Measurements from ENCODE around the gene PDE4A. TPM values are rescaled to one million over a fixed set of nuclear protein-coding genes. Genes with fewer than 3 reads are reported as not detected.

The PDE4A gene
- total and polyA plus RNA-seq, 2 of the 13 experiments (the other 11 are each of a cell fraction or from before 2014, with no cell fraction given) = 1.1 to 4.1 TPM

DNA sequence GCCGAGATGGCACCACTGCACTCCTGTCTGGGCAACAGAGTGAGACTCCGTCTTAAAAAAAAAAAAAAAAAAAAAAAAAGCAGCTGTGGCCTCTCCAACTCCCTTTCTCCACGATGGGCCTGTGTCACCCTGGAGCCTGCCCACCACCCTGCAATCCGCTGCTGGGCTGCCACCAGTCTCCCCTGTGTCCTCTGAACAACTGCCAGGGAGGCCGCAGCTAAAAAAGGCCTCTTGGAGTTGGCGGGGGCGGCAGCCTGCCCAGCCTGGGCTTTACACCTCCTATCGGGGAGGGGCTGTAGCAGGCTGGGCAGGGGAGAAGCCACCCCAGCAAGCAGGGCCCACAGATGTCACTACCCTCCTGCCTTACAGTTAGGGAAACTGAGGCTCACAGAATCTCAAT, 20.5 kb upstream of the PDE4A start:
- Histone ChIP-seq H3K4me1 (ENCODE audit: insufficient read depth, low read length) (peaks cover 17% of the 10 kb centered on the region), H3K9me3 (ENCODE audit: low read length) (no peaks in the 10 kb centered on the region), H3K36me3 (replicated peaks in 1 of 2; ENCODE audit: control insufficient read depth in 1 of 2, insufficient read depth in 2 of 2, low read length in 2 of 2) (peaks cover 5 to 26% of the 10 kb centered on the region in 2 experiments; a peak in 4 of 5 replicates), H3K9ac (ENCODE audit: insufficient read depth, low read depth, low read length) (no peak overlapping the region), H3K4me2 (ENCODE audit: low read depth, low read length) (no peak overlapping the region), H3K27ac (ENCODE audit: extremely low read length, insufficient read depth, low read length) (no peak overlapping the region), H2AFZ (ENCODE audit: low read length) (no peak overlapping the region), H4K20me1 (ENCODE audit: insufficient read depth, low read length) (peaks cover 18% of the 10 kb centered on the region; the same call in 1 of the 2 replicates), H3K27me3 (ENCODE audit: control insufficient read depth in 1 of 2, insufficient read depth in 2 of 2, low read length in 2 of 2) (peaks cover 0 to 1% of the 10 kb centered on the region in 2 experiments; a peak in 2 of 5 replicates), H3K4me3 (replicated peaks in 1 of 3; ENCODE audit: insufficient read depth in 1 of 3, low read depth in 2 of 3, low read length in 3 of 3) (no peak overlapping the region), H3K79me2 (ENCODE audit: insufficient read depth, low read length) (peaks cover 48% of the 10 kb centered on the region)
- FAIRE-seq (no peak), DNase-seq (ENCODE audit: low spot score) (no peak), ATAC-seq (no peak)
- intact Hi-C loops (cut with micrococcal nuclease; ENCODE audit: unreplicated experiment) (no loop called here), in situ Hi-C loops (cut with HindIII; ENCODE audit: extremely low pct_ligation_motif_present, low pct_unique_long_range_greater_than_20kb) (loop anchor here (10.0 kb wide), 1 partner anchor 465 kb away; the partner anchor contains the start of gene OLFM2)
- ChIA-PET POLR2A (no interaction called here), CTCF (ENCODE audit: low intra/inter-chr PET ratio, low total read pairs) (no interaction called here)
- no TSS peak for BruUV-seq (replicated peaks)
- TF ChIP-seq PAXIP1 (CRISPR knock-in tag; conservative IDR thresholded peaks at IDR 0.05) (no peak), STAG1 (CRISPR knock-in tag; IDR thresholded peaks at IDR 0.05) (no peak), KLF12 (CRISPR knock-in tag; IDR thresholded peaks at IDR 0.05; ENCODE audit: borderline replicate concordance) (no peak), TBL1XR1 (IDR thresholded peaks at IDR 0.05; ENCODE audit: borderline replicate concordance, low read length, partially characterized antibody) (no peak), ZNF747 (CRISPR knock-in tag; IDR thresholded peaks at IDR 0.05; ENCODE audit: borderline replicate concordance) (no peak), MIER2 (CRISPR knock-in tag; IDR thresholded peaks at IDR 0.05) (no peak), MIER3 (CRISPR knock-in tag; IDR thresholded peaks at IDR 0.05; ENCODE audit: borderline replicate concordance) (no peak), MAFK (conservative IDR thresholded peaks at IDR 0.05 in 1 of 2, IDR thresholded peaks at IDR 0.05 in 1 of 2; ENCODE audit: low read length in 2 of 2) (no peak), U2AF2 (IDR thresholded peaks at IDR 0.05; ENCODE audit: low read depth, low read length) (no peak), ZNF234 (CRISPR knock-in tag; conservative IDR thresholded peaks at IDR 0.05) (no peak), JUNB (CRISPR knock-in tag; IDR thresholded peaks at IDR 0.05; ENCODE audit: borderline replicate concordance) (no peak), TEAD2 (CRISPR knock-in tag; IDR thresholded peaks at IDR 0.05) (no peak)
- TF ChIP-seq, protein P1, sequence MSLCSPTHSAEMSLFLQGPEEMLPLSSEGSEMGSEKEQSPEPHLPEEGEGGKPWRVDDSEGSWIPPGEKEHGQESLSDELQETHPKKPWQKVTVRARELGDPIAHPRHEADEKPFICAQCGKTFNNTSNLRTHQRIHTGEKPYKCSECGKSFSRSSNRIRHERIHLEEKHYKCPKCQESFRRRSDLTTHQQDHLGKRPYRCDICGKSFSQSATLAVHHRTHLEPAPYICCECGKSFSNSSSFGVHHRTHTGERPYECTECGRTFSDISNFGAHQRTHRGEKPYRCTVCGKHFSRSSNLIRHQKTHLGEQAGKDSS (CRISPR knock-in tag; IDR thresholded peaks at IDR 0.05; ENCODE audit: borderline replicate concordance, low read depth) = no peak
- WGBS (ENCODE audit: low lambda C conversion rate) = 98% methylated on average over 7 of the region's 8 CpGs
